B cell (primary cell): Measurements from ENCODE around the gene FOXJ1. TPM values are rescaled to one million over a fixed set of nuclear protein-coding genes. Genes with fewer than 3 reads are reported as not detected.

ENCODE experiments used
- ATAC-seq: fragments of 200-7000 bp; cut with Tn5 transposase; one replicate; pipeline ENCODE4 v1.10.0; 2021; ENCODE audit warnings: low read depth, mild to moderate bottlenecking, moderate number of reproducible peaks, moderate library complexity
- CTCF ChIA-PET: fragments of 350-600 bp; sonication (Branson Sonifier 250); formaldehyde crosslinking; loops from one replicate; lab custom pipeline; 2021; ENCODE audit warnings: antibody characterized with exemption, inconsistent platforms; lab: Charles Lee
- POLR2A ChIA-PET: fragments of 350-600 bp; sonication (Branson Sonifier 250); formaldehyde crosslinking; loops from one replicate; lab custom pipeline; 2021; ENCODE audit warnings: antibody characterized with exemption; lab: Charles Lee
- DNase-seq: peaks from one replicate; pipeline ENCODE4 v3.0.0; 2013
- H2AFZ ChIP-seq: 2 replicates; pipeline ENCODE4 v1.6.1; 2012; ENCODE audit warnings: mild to moderate bottlenecking, low read depth, low read length; ENCODE audit not compliant: insufficient read depth, poor library complexity, severe bottlenecking
- H3K27ac ChIP-seq, 2 donors: 1 replicate in 1 of 2; 2 replicates in 1 of 2; pipeline ENCODE4 v1.5.1; 2012 to 2013; ENCODE audit warnings: low read length in 2 of 2, mild to moderate bottlenecking in 2 of 2, moderate library complexity in 1 of 2
- H3K27me3 ChIP-seq, 4 experiments: fragments of 200-600 bp in 1 of 4; sonication (generic) in 1 of 4; replicated peaks in 1 of 4; 1 replicate in 2 of 4; 2 replicates in 2 of 4; pipeline versions ENCODE4 v1.6.1 to v1.7.0; 2013 to 2016; ENCODE audit warnings: low read length in 3 of 4, mild to moderate bottlenecking in 2 of 4, mixed read lengths in 1 of 4, moderate library complexity in 1 of 4; ENCODE audit not compliant: insufficient read depth in 4 of 4, control insufficient read depth in 3 of 4; ENCODE audit errors: control extremely low read depth in 1 of 4
- H3K36me3 ChIP-seq, 2 experiments: replicated peaks in 1 of 2; 1 replicate in 1 of 2; 2 replicates in 1 of 2; pipeline versions ENCODE4 v1.6.1 to v1.7.1; 2013; ENCODE audit warnings: low read length in 1 of 2; ENCODE audit not compliant: insufficient read depth in 2 of 2, control insufficient read depth in 1 of 2; ENCODE audit errors: control extremely low read depth in 1 of 2, extremely low read depth in 1 of 2
- H3K4me1 ChIP-seq, 2 donors: fragments of 200-600 bp in 1 of 2; sonication (generic) in 1 of 2; 1 replicate in 1 of 2; 2 replicates in 1 of 2; pipeline versions ENCODE4 v1.5.1 to v1.6.1; 2013 to 2017; ENCODE audit warnings: low read length in 2 of 2; ENCODE audit not compliant: control insufficient read depth in 2 of 2, insufficient read depth in 2 of 2
- H3K4me2 ChIP-seq: replicated peaks from 2 replicates; pipeline ENCODE3; 2012; ENCODE audit warnings: mild to moderate bottlenecking, low read depth, low read length; ENCODE audit not compliant: poor library complexity, severe bottlenecking
- H3K4me3 ChIP-seq, 5 experiments: fragments of 200-600 bp in 1 of 5; sonication (generic) in 1 of 5; 1 replicate in 3 of 5; 2 replicates in 2 of 5; pipeline versions ENCODE4 v1.5.1 to v1.7.0; 2011 to 2016; ENCODE audit warnings: low read length in 4 of 5, mild to moderate bottlenecking in 4 of 5, low read depth in 2 of 5, control low read depth in 1 of 5, moderate library complexity in 1 of 5; ENCODE audit not compliant: insufficient read depth in 1 of 5; ENCODE audit errors: control extremely low read depth in 1 of 5, extremely low read depth in 1 of 5
- H3K79me2 ChIP-seq: fragments of 200-600 bp; sonication (generic); one replicate; pipeline ENCODE4 v1.6.0; 2016; ENCODE audit warnings: low read length; ENCODE audit not compliant: control insufficient read depth, insufficient read depth
- H3K9ac ChIP-seq: fragments of 200-600 bp; sonication (generic); 2 replicates; pipeline ENCODE4 v1.6.1; 2017; ENCODE audit warnings: mild to moderate bottlenecking, low read length, moderate library complexity
- H3K9me3 ChIP-seq, 3 donors: one replicate each; pipeline versions ENCODE4 v1.6.1 to v1.7.1; 2013; ENCODE audit warnings: low read length in 2 of 3; ENCODE audit not compliant: control insufficient read depth in 2 of 3, insufficient read depth in 1 of 3; ENCODE audit errors: control extremely low read depth in 1 of 3
- H4K20me1 ChIP-seq: 2 replicates; pipeline ENCODE4 v1.6.0; 2012; ENCODE audit warnings: mild to moderate bottlenecking, low read length; ENCODE audit not compliant: insufficient read depth, control insufficient read depth, poor library complexity, severe bottlenecking
- H3K27ac Mint-ChIP-seq: one replicate; pipeline ENCODE4 v1.8.0; 2021; ENCODE audit warnings: mixed read lengths
- H3K27me3 Mint-ChIP-seq: one replicate; pipeline ENCODE4 v1.8.0; 2021; ENCODE audit warnings: mixed read lengths
- H3K4me1 Mint-ChIP-seq: one replicate; pipeline ENCODE4 v1.8.0; 2021; ENCODE audit warnings: mixed read lengths
- H3K4me3 Mint-ChIP-seq: one replicate; pipeline ENCODE4 v1.8.0; 2021; ENCODE audit warnings: mixed read lengths
- H3K9me3 Mint-ChIP-seq: one replicate; pipeline ENCODE4 v1.8.0; 2022; ENCODE audit warnings: mixed read lengths; ENCODE audit not compliant: insufficient read depth
- EZH2 ChIP-seq: IDR thresholded peaks from 2 replicates; pipeline ENCODE4 v1.6.1; 2012; ENCODE audit warnings: borderline replicate concordance, low read depth, mild to moderate bottlenecking, moderate library complexity, low read length; ENCODE audit not compliant: insufficient read depth, poor library complexity, severe bottlenecking
- WGBS: methylation state at CpG from one replicate; pipeline ENCODE4 v1.1.5; 2013; ENCODE audit warnings: missing lambda C conversion rate; ENCODE audit not compliant: insufficient coverage; 5-methylcytosine and 5-hydroxymethylcytosine counted together
- intact Hi-C: fragments of 100-400 bp; cut with micrococcal nuclease; formaldehyde crosslinking; loops from one replicate; pipeline ENCODE4 v1.10.0; 2022
- polyA plus RNA-seq: library from polyadenylated mRNA; depleted of rRNA; stranded (reverse); fragments of >200 nt; gene quantifications from 2 replicates; pipeline ENCODE4 v1.2.3, GENCODE V29; 2012
- total RNA-seq, 2 donors: library from RNA; stranded (reverse); fragments of 120-200 nt in 1 of 2; gene quantifications; 1 replicate in 1 of 2; 2 replicates in 1 of 2; pipeline versions ENCODE4 v1.2.3 to v1.2.4, GENCODE V29; 2013 to 2022
- TF ChIP-seq, protein P1 (sequence below): fragments of 200-600 bp; IDR thresholded peaks from one replicate; pipeline ENCODE4 v1.8.0; 2022; ENCODE audit warnings: antibody characterized with exemption, mild to moderate bottlenecking

Gene FOXJ1
- total and polyA plus RNA-seq, 2 donors (not counting 1 experiment from before 2014, with no cell fraction given): 0.20 to 1.0 TPM

DNA sequence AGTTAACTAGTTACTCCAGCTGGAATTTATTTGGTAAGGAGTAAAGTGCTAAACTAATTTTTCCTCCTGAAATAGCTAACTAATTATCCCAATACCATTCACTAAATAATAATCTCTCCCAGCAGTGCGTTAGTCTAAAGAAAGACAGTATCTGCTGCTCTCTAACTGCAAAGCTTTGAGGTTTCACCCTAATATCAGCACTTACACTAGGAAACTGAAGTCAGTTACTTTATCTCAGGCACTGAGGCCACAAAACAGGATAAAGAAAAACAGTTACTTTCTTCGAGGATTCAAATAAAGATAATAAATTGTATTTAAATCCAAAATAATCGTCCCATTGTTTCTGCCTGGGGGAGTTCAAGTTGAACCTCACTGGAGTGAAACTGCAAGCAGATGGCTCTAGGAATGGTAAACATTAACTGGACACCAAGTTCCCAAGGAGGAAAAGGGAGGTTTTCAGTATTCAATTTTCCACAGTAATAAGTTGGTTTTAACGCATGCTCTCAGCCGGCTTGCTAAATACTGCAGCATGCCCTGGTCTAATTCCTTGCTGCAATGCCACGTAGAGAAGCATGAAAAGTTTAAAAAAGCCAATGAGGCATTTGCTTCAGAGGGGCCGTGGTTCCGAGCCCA is 20.0 kb upstream of the FOXJ1 start:
- WGBS: 86% methylated on average over 6 of the region's 8 CpGs
- no peaks in the 10 kb centered on the region for H3K9me3 Mint-ChIP-seq
- H3K27me3 Mint-ChIP-seq: peaks cover 12% of the 10 kb centered on the region
- no peak overlapping the region for H3K4me2 ChIP-seq
- no peak overlapping the region for H3K4me3 Mint-ChIP-seq
- H2AFZ ChIP-seq: no peak overlapping the region
- H3K4me3 ChIP-seq: no peak overlapping the region
- H3K4me1 ChIP-seq: no peaks in the 10 kb centered on the region
- intact Hi-C loops: no loop called here
- POLR2A ChIA-PET: no interaction called here
- H4K20me1 ChIP-seq: no peaks in the 10 kb centered on the region
- H3K27ac Mint-ChIP-seq: no peak overlapping the region
- no peak overlapping the region for H3K9ac ChIP-seq
- TF ChIP-seq EZH2: no peak
- TF ChIP-seq, protein P1, sequence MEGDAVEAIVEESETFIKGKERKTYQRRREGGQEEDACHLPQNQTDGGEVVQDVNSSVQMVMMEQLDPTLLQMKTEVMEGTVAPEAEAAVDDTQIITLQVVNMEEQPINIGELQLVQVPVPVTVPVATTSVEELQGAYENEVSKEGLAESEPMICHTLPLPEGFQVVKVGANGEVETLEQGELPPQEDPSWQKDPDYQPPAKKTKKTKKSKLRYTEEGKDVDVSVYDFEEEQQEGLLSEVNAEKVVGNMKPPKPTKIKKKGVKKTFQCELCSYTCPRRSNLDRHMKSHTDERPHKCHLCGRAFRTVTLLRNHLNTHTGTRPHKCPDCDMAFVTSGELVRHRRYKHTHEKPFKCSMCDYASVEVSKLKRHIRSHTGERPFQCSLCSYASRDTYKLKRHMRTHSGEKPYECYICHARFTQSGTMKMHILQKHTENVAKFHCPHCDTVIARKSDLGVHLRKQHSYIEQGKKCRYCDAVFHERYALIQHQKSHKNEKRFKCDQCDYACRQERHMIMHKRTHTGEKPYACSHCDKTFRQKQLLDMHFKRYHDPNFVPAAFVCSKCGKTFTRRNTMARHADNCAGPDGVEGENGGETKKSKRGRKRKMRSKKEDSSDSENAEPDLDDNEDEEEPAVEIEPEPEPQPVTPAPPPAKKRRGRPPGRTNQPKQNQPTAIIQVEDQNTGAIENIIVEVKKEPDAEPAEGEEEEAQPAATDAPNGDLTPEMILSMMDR: no peak
- no peaks in the 10 kb centered on the region for H3K79me2 ChIP-seq
- DNase-seq: no peak
- ATAC-seq: no peak
- peaks cover 0 to 2% (median 0%) of the 10 kb centered on the region in 4 experiments for H3K27me3 ChIP-seq
- no peaks in the 10 kb centered on the region for H3K36me3 ChIP-seq
- H3K9me3 ChIP-seq: no peaks in the 10 kb centered on the region
- CTCF ChIA-PET: interaction anchor here (0.6 to 1.5 kb wide), 4 partner anchors 15 to 143 kb away, joined by 3 to 5 read pairs (median 4); no protein-coding TSS in a partner anchor
- no peaks in the 10 kb centered on the region for H3K4me1 Mint-ChIP-seq
- H3K27ac ChIP-seq: no peak overlapping the region

DNA sequence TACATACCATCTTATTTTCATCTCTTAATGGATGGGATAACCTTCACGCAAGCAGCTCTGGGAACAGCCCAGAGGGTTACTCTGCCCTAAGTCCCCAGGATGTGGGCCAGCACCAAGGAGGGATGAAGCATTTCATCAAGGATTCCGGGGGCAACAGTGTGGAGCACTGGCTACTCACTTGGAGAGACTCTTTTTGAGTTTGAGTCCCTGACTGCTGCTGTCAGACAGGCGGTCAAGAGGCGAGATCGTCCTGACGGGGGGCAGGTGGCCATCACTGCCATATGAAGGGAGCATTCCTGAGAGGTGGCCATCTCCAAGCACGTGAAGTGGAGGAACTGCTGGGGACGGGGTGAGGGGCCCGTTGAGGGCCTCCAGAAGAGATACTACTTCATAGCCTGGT is 18.1 kb upstream of the FOXJ1 start:
- ChIA-PET CTCF (interaction anchor here (1.0 to 2.0 kb wide), 2 partner anchors 14 to 22 kb away, joined by 3 to 6 read pairs; no protein-coding TSS in a partner anchor), POLR2A (no interaction called here)
- no peak for ATAC-seq
- Histone ChIP-seq H3K27ac (no peak overlapping the region), H2AFZ (no peak overlapping the region), H3K36me3 (no peaks in the 10 kb centered on the region), H3K4me3 (no peak overlapping the region), H3K4me1 (no peaks in the 10 kb centered on the region), H3K4me2 (no peak overlapping the region), H4K20me1 (no peaks in the 10 kb centered on the region), H3K9me3 (no peaks in the 10 kb centered on the region), H3K27me3 (peaks cover 0 to 2% (median 0%) of the 10 kb centered on the region in 4 experiments), H3K9ac (no peak overlapping the region), H3K79me2 (no peaks in the 10 kb centered on the region)
- no peak overlapping the region for H3K27ac Mint-ChIP-seq
- peaks cover 12% of the 10 kb centered on the region for H3K27me3 Mint-ChIP-seq
- WGBS: 93% methylated on average over 9 of the region's 9 CpGs
- intact Hi-C loops: no loop called here
- H3K4me3 Mint-ChIP-seq: no peak overlapping the region
- H3K9me3 Mint-ChIP-seq: no peaks in the 10 kb centered on the region
- no peaks in the 10 kb centered on the region for H3K4me1 Mint-ChIP-seq
- TF ChIP-seq, protein P1: no peak
- TF ChIP-seq EZH2: no peak
- no peak for DNase-seq
